Measurements from ENCODE around the gene TXNDC16. TPM values are rescaled to one million over a fixed set of nuclear protein-coding genes. Genes with fewer than 3 reads are reported as not detected.

TXNDC16 gene
- total and polyA plus RNA-seq, 8 donors: 6.2 to 22.0 (median 15.2) TPM

GRCh38 chr14:52434955-52435354 is 117.3 kb downstream of the TXNDC16 start:
- intact Hi-C loops (cut with DNase I): no loop called here
- no peak for TF ChIP-seq CTCF (IDR thresholded peaks at IDR 0.05)
- Histone ChIP-seq H3K4me3 (no peak overlapping the region), H3K9me3 (no peaks in the 10 kb centered on the region), H3K4me1 (no peaks in the 10 kb centered on the region), H3K36me3 (peaks cover 0 to 6% of the 10 kb centered on the region in 2 donors), H3K27ac (no peak overlapping the region), H3K27me3 (no peaks in the 10 kb centered on the region)
- ATAC-seq (no peak), DNase-seq (no peak)

GRCh38 chr14:52430474-52430873 is 121.8 kb downstream of the TXNDC16 start:
- Histone ChIP-seq H3K4me1 (no peaks in the 10 kb centered on the region), H3K27me3 (no peaks in the 10 kb centered on the region), H3K36me3 (no peaks in the 10 kb centered on the region), H3K4me3 (no peak overlapping the region), H3K9me3 (no peaks in the 10 kb centered on the region), H3K27ac (no peak overlapping the region)
- TF ChIP-seq CTCF (IDR thresholded peaks at IDR 0.05): no peak
- DNase-seq: no peak
- no peak for ATAC-seq
- intact Hi-C loops (cut with DNase I): no loop called here

- TF ChIP-seq CTCF (IDR thresholded peaks at IDR 0.05): no peak
- ATAC-seq: no peak
- Histone ChIP-seq H3K36me3 (no peaks in the 10 kb centered on the region), H3K4me1 (no peaks in the 10 kb centered on the region), H3K9me3 (no peaks in the 10 kb centered on the region), H3K27ac (no peak overlapping the region), H3K4me3 (no peak overlapping the region), H3K27me3 (no peaks in the 10 kb centered on the region)
- intact Hi-C loops (cut with DNase I): no loop called here
- no peak for DNase-seq
Observed at GRCh38 chr14:52429451-52429850, 122.9 kb downstream of the TXNDC16 start.

GRCh38 chr14:52427460-52427859 is 124.8 kb downstream of the TXNDC16 start:
- no peaks in the 10 kb centered on the region for H3K27me3 ChIP-seq
- H3K4me3 ChIP-seq: no peak overlapping the region
- no peak overlapping the region for H3K27ac ChIP-seq
- H3K9me3 ChIP-seq: no peaks in the 10 kb centered on the region
- DNase-seq (no peak), ATAC-seq (no peak)
- intact Hi-C loops (cut with DNase I): no loop called here
- H3K36me3 ChIP-seq: no peaks in the 10 kb centered on the region
- TF ChIP-seq CTCF (IDR thresholded peaks at IDR 0.05): no peak
- H3K4me1 ChIP-seq: no peaks in the 10 kb centered on the region

GRCh38 chr14:52422650-52423356 is 129.5 kb downstream of the TXNDC16 start:
- H3K27ac ChIP-seq: no peak overlapping the region
- H3K9me3 ChIP-seq: no peaks in the 10 kb centered on the region
- no peak for TF ChIP-seq CTCF (IDR thresholded peaks at IDR 0.05)
- H3K4me1 ChIP-seq: no peaks in the 10 kb centered on the region
- H3K36me3 ChIP-seq: no peaks in the 10 kb centered on the region
- no peak overlapping the region for H3K4me3 ChIP-seq
- no peaks in the 10 kb centered on the region for H3K27me3 ChIP-seq
- intact Hi-C loops (cut with DNase I): no loop called here
- ATAC-seq (peak; percentile 76), DNase-seq (no peak)

Data from left lung (tissue), 10 donors.